ENCODE data around the gene SENP5. TPM values are rescaled to one million over a fixed set of nuclear protein-coding genes. Genes with fewer than 3 reads are reported as not detected.

SENP5 gene
- polyA plus RNA-seq, 3 donors, result 6.7 to 10.4 (median 8.4) TPM

DNA sequence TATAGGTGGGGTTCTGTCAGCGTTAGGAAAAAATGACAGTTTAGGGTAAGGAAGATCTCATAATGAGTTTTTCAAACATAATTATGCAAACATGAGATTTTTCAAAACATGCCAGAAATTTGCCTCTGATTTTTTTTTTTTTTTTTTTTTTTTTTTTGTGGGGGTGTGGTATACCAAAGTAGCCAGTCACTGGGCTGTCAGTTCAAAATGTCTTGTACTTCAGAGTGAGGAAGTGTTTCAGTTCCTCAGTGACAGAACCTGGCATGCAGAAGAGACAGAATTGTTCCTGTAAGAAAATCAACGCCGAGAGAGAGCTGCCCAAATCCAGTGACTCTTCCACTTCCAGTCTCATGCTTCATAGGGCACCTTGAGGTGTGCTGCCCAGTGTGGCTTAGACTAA, 64.9 kb downstream of the SENP5 start:
- no peak overlapping the region for H2AFZ ChIP-seq (ENCODE audit: insufficient read depth, low read depth, low read length, poor library complexity, severe bottlenecking)
- no peak overlapping the region for H3K4me2 ChIP-seq (replicated peaks; ENCODE audit: extremely low read depth, low read length, poor library complexity, severe bottlenecking)

DNA sequence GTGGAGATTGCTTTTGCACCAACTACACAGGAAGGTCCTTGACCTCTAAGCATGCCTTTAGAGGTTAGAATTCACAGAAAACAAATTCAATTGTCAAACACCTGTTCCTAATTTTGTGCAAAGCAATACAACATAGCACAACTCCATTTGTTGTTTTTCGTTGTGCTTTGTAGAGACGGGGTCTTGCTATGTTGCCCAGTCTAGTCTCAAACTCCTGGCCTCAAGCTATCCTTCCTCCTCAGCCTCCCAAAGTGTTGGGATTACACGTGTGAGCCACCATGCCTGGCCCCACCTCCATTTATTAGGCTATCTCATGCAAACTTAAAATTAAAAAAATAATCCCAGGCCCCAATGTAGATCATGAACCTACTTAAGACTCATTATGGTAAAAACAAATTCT, 68.6 kb downstream of the SENP5 start:
- TF ChIP-seq, protein P1, sequence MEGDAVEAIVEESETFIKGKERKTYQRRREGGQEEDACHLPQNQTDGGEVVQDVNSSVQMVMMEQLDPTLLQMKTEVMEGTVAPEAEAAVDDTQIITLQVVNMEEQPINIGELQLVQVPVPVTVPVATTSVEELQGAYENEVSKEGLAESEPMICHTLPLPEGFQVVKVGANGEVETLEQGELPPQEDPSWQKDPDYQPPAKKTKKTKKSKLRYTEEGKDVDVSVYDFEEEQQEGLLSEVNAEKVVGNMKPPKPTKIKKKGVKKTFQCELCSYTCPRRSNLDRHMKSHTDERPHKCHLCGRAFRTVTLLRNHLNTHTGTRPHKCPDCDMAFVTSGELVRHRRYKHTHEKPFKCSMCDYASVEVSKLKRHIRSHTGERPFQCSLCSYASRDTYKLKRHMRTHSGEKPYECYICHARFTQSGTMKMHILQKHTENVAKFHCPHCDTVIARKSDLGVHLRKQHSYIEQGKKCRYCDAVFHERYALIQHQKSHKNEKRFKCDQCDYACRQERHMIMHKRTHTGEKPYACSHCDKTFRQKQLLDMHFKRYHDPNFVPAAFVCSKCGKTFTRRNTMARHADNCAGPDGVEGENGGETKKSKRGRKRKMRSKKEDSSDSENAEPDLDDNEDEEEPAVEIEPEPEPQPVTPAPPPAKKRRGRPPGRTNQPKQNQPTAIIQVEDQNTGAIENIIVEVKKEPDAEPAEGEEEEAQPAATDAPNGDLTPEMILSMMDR (IDR thresholded peaks at IDR 0.05), result no peak
- H3K36me3 Mint-ChIP-seq, result peaks cover 68 to 83% of the 10 kb centered on the region in 2 donors
- H3K79me2 ChIP-seq (ENCODE audit: insufficient read depth, low read length), result peaks cover 26% of the 10 kb centered on the region

More for the DNA sequence above, 64.9 kb downstream of the SENP5 start:
- intact Hi-C loops (cut with micrococcal nuclease), result no loop called here
- Mint-ChIP-seq H3K27ac (peak overlapping the region in 4 of 7 donors; percentile 22 to 85 (median 60)), H3K27me3 (ENCODE audit: low read depth in 3 of 3) (peaks cover 0 to 1% (median 0%) of the 10 kb centered on the region in 3 donors), H3K36me3 (peaks cover 82 to 92% of the 10 kb centered on the region in 2 donors), H3K4me3 (no peak overlapping the region), H3K4me1 (no peaks in the 10 kb centered on the region), H3K9me3 (no peaks in the 10 kb centered on the region)
- Histone ChIP-seq H3K4me1 (ENCODE audit: control insufficient read depth in 1 of 2, insufficient read depth in 2 of 2, low read length in 2 of 2) (no peaks in the 10 kb centered on the region), H3K79me2 (ENCODE audit: insufficient read depth, low read length) (no peaks in the 10 kb centered on the region), H3K27me3 (ENCODE audit: control insufficient read depth in 2 of 2, insufficient read depth in 2 of 2, low read length in 2 of 2) (no peaks in the 10 kb centered on the region), H3K9me3 (replicated peaks in 1 of 2; ENCODE audit: control insufficient read depth in 1 of 2, insufficient read depth in 1 of 2, low read length in 2 of 2) (no peaks in the 10 kb centered on the region), H3K36me3 (replicated peaks in 1 of 2; ENCODE audit: control insufficient read depth in 1 of 2, insufficient read depth in 2 of 2, low read length in 2 of 2) (peaks cover 86 to 100% of the 10 kb centered on the region in 2 donors), H3K27ac (ENCODE audit: low read depth in 1 of 2, low read length in 2 of 2) (peak overlapping the region in 1 of 2 donors; percentile 47), H3K9ac (ENCODE audit: insufficient read depth, low read length, poor library complexity, severe bottlenecking) (no peak overlapping the region), H3K4me3 (replicated peaks in 1 of 3; ENCODE audit: low read depth in 2 of 3, low read length in 3 of 3) (no peak overlapping the region), H4K20me1 (ENCODE audit: insufficient read depth, low read length) (peaks cover 7% of the 10 kb centered on the region)
- TF ChIP-seq, protein P1 (IDR thresholded peaks at IDR 0.05), result no peak
- no CpG with 5 or more reads among the region's 3 CpGs for WGBS (ENCODE audit: insufficient coverage)
- peak in 2 of 3 donors; percentile 9 to 22 for DNase-seq

More for the DNA sequence above, 68.6 kb downstream of the SENP5 start:
- H3K27me3 Mint-ChIP-seq (ENCODE audit: low read depth in 3 of 3), result peaks cover 0 to 1% (median 0%) of the 10 kb centered on the region in 3 donors
- peaks cover 68 to 86% of the 10 kb centered on the region in 2 donors for H3K36me3 ChIP-seq (replicated peaks in 1 of 2; ENCODE audit: control insufficient read depth in 1 of 2, insufficient read depth in 2 of 2, low read length in 2 of 2)
- no peak for DNase-seq
- H4K20me1 ChIP-seq (ENCODE audit: insufficient read depth, low read length), result peaks cover 18% of the 10 kb centered on the region
- H3K27ac ChIP-seq (ENCODE audit: low read depth in 1 of 2, low read length in 2 of 2), result no peak overlapping the region
- H3K4me2 ChIP-seq (replicated peaks; ENCODE audit: extremely low read depth, low read length, poor library complexity, severe bottlenecking), result no peak overlapping the region
- H3K27me3 ChIP-seq (ENCODE audit: control insufficient read depth in 2 of 2, insufficient read depth in 2 of 2, low read length in 2 of 2), result no peaks in the 10 kb centered on the region
- H3K27ac Mint-ChIP-seq, result peak overlapping the region in 2 of 7 donors; percentile 5 to 54
- no peak overlapping the region for H3K9ac ChIP-seq (ENCODE audit: insufficient read depth, low read length, poor library complexity, severe bottlenecking)
- H2AFZ ChIP-seq (ENCODE audit: insufficient read depth, low read depth, low read length, poor library complexity, severe bottlenecking), result no peak overlapping the region
- H3K4me3 Mint-ChIP-seq, result no peak overlapping the region
- WGBS (ENCODE audit: insufficient coverage), result 100% methylated on average over 2 of the region's 3 CpGs
- peaks cover 0 to under 1% (median 0%) of the 10 kb centered on the region in 7 donors for H3K9me3 Mint-ChIP-seq
- peaks cover 10% of the 10 kb centered on the region for H3K4me1 Mint-ChIP-seq
- H3K4me1 ChIP-seq (ENCODE audit: control insufficient read depth in 1 of 2, insufficient read depth in 2 of 2, low read length in 2 of 2), result peaks cover 8 to 10% of the 10 kb centered on the region in 2 donors
- no peaks in the 10 kb centered on the region for H3K9me3 ChIP-seq (replicated peaks in 1 of 2; ENCODE audit: control insufficient read depth in 1 of 2, insufficient read depth in 1 of 2, low read length in 2 of 2)
- intact Hi-C loops (cut with micrococcal nuclease), result no loop called here
- H3K4me3 ChIP-seq (replicated peaks in 1 of 3; ENCODE audit: low read depth in 2 of 3, low read length in 3 of 3), result no peak overlapping the region

Data from CD14-positive monocyte (primary cell).